C4-2B (cell line): ENCODE results near the gene GRB10.

Source experiments
- CTCF ChIP-seq: fragments of 450-650 bp; conservative IDR thresholded peaks from 2 replicates; pipeline ENCODE4 v1.5.1; 2017; ENCODE audit warnings: mild to moderate bottlenecking
- ZFX ChIP-seq: fragments of 450-650 bp; IDR thresholded peaks from 2 replicates; pipeline ENCODE4 v1.6.1; 2017

- TF ChIP-seq CTCF (no peak), ZFX (no peak)
These were observed 48.5 kb downstream of the GRB10 start for GRCh38 chr7:50734246-50734645.
